Peyer's patch (tissue), 4 donors: Measurements from ENCODE around the gene RIOK2.

Experiments
- CTCF ChIP-seq, 6 experiments: fragments of 450-650 bp in 4 of 6; fragments of 200-600 bp in 2 of 6; sonication (generic) in 1 of 6; IDR thresholded peaks; one replicate each; pipeline ENCODE4 v1.5.1; 2017 to 2019; ENCODE audit warnings: antibody characterized with exemption in 6 of 6, mild to moderate bottlenecking in 3 of 6, moderate library complexity in 1 of 6
- POLR2A ChIP-seq, 2 donors: fragments of 450-650 bp; IDR thresholded peaks; one replicate each; pipeline ENCODE4 v1.5.1; 2017; ENCODE audit warnings: antibody characterized with exemption in 2 of 2, mild to moderate bottlenecking in 2 of 2, moderate library complexity in 2 of 2

GRCh38 chr5:97112230-97112629 lies 70.8 kb downstream of the RIOK2 start:
- no peak for TF ChIP-seq POLR2A (IDR thresholded peaks at IDR 0.05)
- no peak for TF ChIP-seq CTCF (IDR thresholded peaks at IDR 0.05)
